BJ (cell line): ENCODE measurements around the gene HEXB. TPM values are rescaled to one million over a fixed set of nuclear protein-coding genes. Genes with fewer than 3 reads are reported as not detected.
A peak's percentile ranks its signal among the peaks of the same experiment; 100 is the strongest.

Source experiments
- CTCF ChIA-PET: fragments of 350-600 bp; formaldehyde crosslinking; extraction: SDS; loops from one replicate; lab custom pipeline; 2021; ENCODE audit warnings: antibody characterized with exemption, inconsistent platforms; lab: Yijun Ruan, JAX
- POLR2A ChIA-PET: fragments of 300-600 bp; sonication (Branson Sonifier 250); formaldehyde crosslinking; extraction: SDS; loops from one replicate; lab custom pipeline; 2021; ENCODE audit warnings: antibody characterized with exemption; lab: Charles Lee
- DNase-seq: peaks from one replicate; pipeline ENCODE4 v3.0.0-alpha.2; 2011; ENCODE audit warnings: low read depth
- H3K27me3 ChIP-seq: 2 replicates; pipeline ENCODE4 v1.6.0; 2011; ENCODE audit warnings: low read length; ENCODE audit not compliant: control insufficient read depth, insufficient read depth
- H3K36me3 ChIP-seq: 2 replicates; pipeline ENCODE4 v1.5.1; 2011; ENCODE audit warnings: low read length; ENCODE audit not compliant: control insufficient read depth, insufficient read depth
- H3K4me3 ChIP-seq: 2 replicates; pipeline ENCODE4 v1.5.1; 2011; ENCODE audit warnings: low read depth, mild to moderate bottlenecking, control low read depth, low read length
- polyA plus RNA-seq: library from polyadenylated mRNA; depleted of rRNA; stranded (reverse); fragments of >200 nt; gene quantifications from 2 replicates; pipeline ENCODE4 v1.2.3, GENCODE V29; 2011
- TF ChIP-seq, protein P1 (sequence below): IDR thresholded peaks from 2 replicates; pipeline ENCODE4 v1.5.1; 2011; ENCODE audit warnings: low read depth, mild to moderate bottlenecking, control low read depth, inconsistent platforms, low read length, moderate library complexity; ENCODE audit not compliant: insufficient read depth

HEXB gene
- polyA plus RNA-seq, 1 experiment, result 71.0 TPM

DNA sequence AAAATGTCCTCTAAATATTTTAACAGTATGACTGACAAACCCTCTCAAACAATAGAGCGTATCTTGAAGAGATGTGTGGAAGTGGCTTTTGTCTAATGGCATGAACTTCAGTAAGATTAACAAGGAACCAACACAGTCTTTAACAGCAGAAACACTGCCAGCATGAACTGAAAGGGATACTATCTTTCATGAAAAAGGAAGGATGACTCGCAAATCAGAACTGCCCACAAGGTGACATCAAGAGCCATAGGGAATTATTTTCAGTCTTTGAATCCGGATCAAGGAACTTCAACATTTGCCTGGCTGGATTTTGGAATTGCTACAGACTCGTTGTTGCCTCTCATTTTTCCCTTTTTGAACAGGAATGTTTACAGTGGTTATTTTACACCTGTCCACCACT lies 5.1 kb upstream of the HEXB start:
- no peak overlapping the region for H3K4me3 ChIP-seq
- CTCF ChIA-PET, result no interaction called here
- H3K36me3 ChIP-seq, result no peaks in the 10 kb centered on the region
- TF ChIP-seq, protein P1, sequence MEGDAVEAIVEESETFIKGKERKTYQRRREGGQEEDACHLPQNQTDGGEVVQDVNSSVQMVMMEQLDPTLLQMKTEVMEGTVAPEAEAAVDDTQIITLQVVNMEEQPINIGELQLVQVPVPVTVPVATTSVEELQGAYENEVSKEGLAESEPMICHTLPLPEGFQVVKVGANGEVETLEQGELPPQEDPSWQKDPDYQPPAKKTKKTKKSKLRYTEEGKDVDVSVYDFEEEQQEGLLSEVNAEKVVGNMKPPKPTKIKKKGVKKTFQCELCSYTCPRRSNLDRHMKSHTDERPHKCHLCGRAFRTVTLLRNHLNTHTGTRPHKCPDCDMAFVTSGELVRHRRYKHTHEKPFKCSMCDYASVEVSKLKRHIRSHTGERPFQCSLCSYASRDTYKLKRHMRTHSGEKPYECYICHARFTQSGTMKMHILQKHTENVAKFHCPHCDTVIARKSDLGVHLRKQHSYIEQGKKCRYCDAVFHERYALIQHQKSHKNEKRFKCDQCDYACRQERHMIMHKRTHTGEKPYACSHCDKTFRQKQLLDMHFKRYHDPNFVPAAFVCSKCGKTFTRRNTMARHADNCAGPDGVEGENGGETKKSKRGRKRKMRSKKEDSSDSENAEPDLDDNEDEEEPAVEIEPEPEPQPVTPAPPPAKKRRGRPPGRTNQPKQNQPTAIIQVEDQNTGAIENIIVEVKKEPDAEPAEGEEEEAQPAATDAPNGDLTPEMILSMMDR, result no peak
- H3K27me3 ChIP-seq, result no peaks in the 10 kb centered on the region
- DNase-seq, result no peak
- POLR2A ChIA-PET, result no interaction called here

GRCh38 chr5:74685979-74686631 lies 1.1 kb downstream of the HEXB start:
- Histone ChIP-seq H3K36me3 (no peaks in the 10 kb centered on the region; the same call in none of the 2 replicates), H3K4me3 (peak overlapping the region; percentile 86), H3K27me3 (no peaks in the 10 kb centered on the region)
- ChIA-PET CTCF (interaction anchor here (0.8 to 2.0 kb wide), 4 partner anchors 10 to 20 kb away, joined by 3 to 7 read pairs (median 4); no protein-coding TSS in a partner anchor), POLR2A (no interaction called here)
- DNase-seq, result no peak
- TF ChIP-seq, protein P1, result no peak

DNA sequence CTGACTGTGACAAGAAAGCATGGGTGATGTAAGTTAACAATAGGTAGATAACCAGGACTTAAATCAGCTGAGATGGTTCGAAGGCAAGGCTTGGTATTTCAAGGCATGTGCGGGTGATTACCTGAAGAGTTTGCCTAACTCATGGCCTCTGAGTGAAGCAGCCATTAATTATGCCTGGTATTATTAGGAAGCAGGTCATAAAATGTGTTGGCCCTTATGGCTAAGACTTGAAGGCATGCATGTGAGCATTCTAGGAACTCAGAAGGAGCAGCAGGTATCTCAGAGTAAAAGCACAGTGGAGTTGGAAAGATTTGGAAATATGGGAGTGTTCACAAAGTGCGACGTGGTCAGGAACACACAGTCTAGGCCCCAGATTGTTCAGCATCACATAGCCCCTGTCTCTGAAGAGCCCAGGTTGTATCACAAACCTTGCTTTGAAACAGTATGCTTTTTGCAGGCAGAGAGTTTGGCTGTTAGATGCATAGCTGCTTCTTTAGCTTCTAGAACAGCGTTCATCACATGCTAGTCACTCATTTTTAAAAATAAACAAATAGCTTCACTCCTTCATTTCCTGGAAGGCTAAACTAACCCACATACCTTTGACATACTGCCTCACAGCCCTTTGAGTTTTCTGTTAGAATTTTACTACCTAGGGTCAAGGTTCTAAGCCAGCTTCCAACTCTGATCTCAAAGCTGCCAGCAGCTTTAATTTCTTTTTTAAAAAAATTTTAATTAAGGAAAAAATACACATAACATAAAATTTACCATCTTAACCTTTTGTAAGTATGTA lies 2.1 kb downstream of the HEXB start:
- TF ChIP-seq, protein P1, result no peak

GRCh38 chr5:74693191-74693590 lies 8.2 kb downstream of the HEXB start:
- ChIA-PET CTCF (no interaction called here), POLR2A (no interaction called here)
- DNase-seq, result no peak
- Histone ChIP-seq H3K36me3 (peaks cover 4% of the 10 kb centered on the region), H3K27me3 (no peaks in the 10 kb centered on the region), H3K4me3 (no peak overlapping the region)
- TF ChIP-seq, protein P1, result no peak

More for the DNA sequence above, 2.1 kb downstream of the HEXB start:
- POLR2A ChIA-PET, result no interaction called here
- Histone ChIP-seq H3K36me3 (no peaks in the 10 kb centered on the region; the same call in none of the 2 replicates), H3K4me3 (no peak overlapping the region), H3K27me3 (no peaks in the 10 kb centered on the region)
- no peak for DNase-seq
- CTCF ChIA-PET, result interaction anchor here (0.9 to 1.9 kb wide), 2 partner anchors 9 to 14 kb away, joined by 3 to 4 read pairs; no protein-coding TSS in a partner anchor

DNA sequence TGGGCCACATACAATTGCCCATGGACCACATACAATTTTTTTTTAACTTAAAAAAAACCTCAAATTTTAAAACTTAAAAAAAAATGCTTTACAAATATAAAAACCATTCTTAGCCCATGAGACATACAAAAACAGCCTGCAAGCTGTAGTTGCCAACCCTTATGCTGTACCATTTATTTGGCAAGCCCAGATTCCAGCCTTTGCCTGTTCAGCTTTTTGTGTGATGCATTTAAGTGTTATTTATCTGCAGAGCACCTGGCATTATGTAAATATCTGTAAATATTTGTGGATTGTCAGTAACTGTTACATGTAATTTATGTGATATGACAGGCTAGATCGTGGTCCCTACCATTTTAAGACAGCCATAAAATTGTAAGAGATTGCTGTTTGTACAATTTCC lies 32.6 kb downstream of the HEXB start:
- Histone ChIP-seq H3K4me3 (no peak overlapping the region), H3K27me3 (no peaks in the 10 kb centered on the region), H3K36me3 (no peaks in the 10 kb centered on the region)
- TF ChIP-seq, protein P1, result no peak
- DNase-seq, result no peak
- ChIA-PET CTCF (no interaction called here), POLR2A (no interaction called here)
